ENCODE measurements around the gene CENPX.
A peak's percentile ranks its signal among the peaks of the same experiment; 100 is the strongest.

Gene CENPX

GRCh38 chr17:82021107-82021899 is 1.4 kb downstream of the CENPX start:
- peak; percentile 78 for TF ChIP-seq CTCF (IDR thresholded peaks at IDR 0.05; ENCODE audit: low read depth, low read length, missing control alignments)

GRCh38 chr17:82020572-82021106 is 2.0 kb downstream of the CENPX start:
- no peak for DNase-seq (ENCODE audit: low read depth)
- no peak for TF ChIP-seq CTCF (IDR thresholded peaks at IDR 0.05; ENCODE audit: low read depth, low read length, missing control alignments)
- no peak overlapping the region; the same call in 1 of the 2 replicates for H3K4me3 ChIP-seq (ENCODE audit: low read depth, low read length)

More at GRCh38 chr17:82021107-82021899, 1.4 kb downstream of the CENPX start:
- peak overlapping the region; percentile 83 for H3K4me3 ChIP-seq (ENCODE audit: low read depth, low read length)
- no peak for DNase-seq (ENCODE audit: low read depth)

- peak; percentile 89 for TF ChIP-seq CTCF (IDR thresholded peaks at IDR 0.05; ENCODE audit: low read depth, low read length, missing control alignments)
- DNase-seq (ENCODE audit: low read depth) = no peak
- no peak overlapping the region for H3K4me3 ChIP-seq (ENCODE audit: low read depth, low read length)
Measured at GRCh38 chr17:82019690-82020571, 2.7 kb downstream of the CENPX start.

- no peak overlapping the region for H3K4me3 ChIP-seq (ENCODE audit: low read depth, low read length)
- no peak for TF ChIP-seq CTCF (IDR thresholded peaks at IDR 0.05; ENCODE audit: low read depth, low read length, missing control alignments)
- DNase-seq (ENCODE audit: low read depth) = no peak
Measured at GRCh38 chr17:82018989-82019689, 3.5 kb downstream of the CENPX start.

- no peak for DNase-seq (ENCODE audit: low read depth)
- no peak overlapping the region for H3K4me3 ChIP-seq (ENCODE audit: low read depth, low read length)
- TF ChIP-seq CTCF (IDR thresholded peaks at IDR 0.05; ENCODE audit: low read depth, low read length, missing control alignments) = no peak
Measured at GRCh38 chr17:82018152-82018988, 4.3 kb downstream of the CENPX start.

All from GM12864 (cell line).